GM08714 (cell line): Measurements from ENCODE around the gene MCIDAS.

ENCODE experiments used
- H3K4me3 ChIP-seq: fragments of 200-500 bp; sonication (Bioruptor generic); 2 replicates; pipeline ENCODE4 v1.5.1; 2014; ENCODE audit warnings: mild to moderate bottlenecking, low read length, inconsistent platforms
- ZNF274 ChIP-seq: IDR thresholded peaks from 2 replicates; pipeline ENCODE4 v1.6.1; 2012; ENCODE audit warnings: mild to moderate bottlenecking, low read depth, low read length

MCIDAS gene

GRCh38 chr5:55191165-55191564, 36.0 kb downstream of the MCIDAS start:
- no peak for TF ChIP-seq ZNF274
- H3K4me3 ChIP-seq: no peak overlapping the region

- H3K4me3 ChIP-seq: no peak overlapping the region
- no peak for TF ChIP-seq ZNF274
Observed at GRCh38 chr5:55188656-55189540, 38.2 kb downstream of the MCIDAS start.

GRCh38 chr5:55187370-55187769, 39.7 kb downstream of the MCIDAS start:
- H3K4me3 ChIP-seq: no peak overlapping the region
- no peak for TF ChIP-seq ZNF274

GRCh38 chr5:55180016-55180415, 47.1 kb downstream of the MCIDAS start:
- no peak for TF ChIP-seq ZNF274
- no peak overlapping the region for H3K4me3 ChIP-seq

GRCh38 chr5:55177078-55177477, 50.0 kb downstream of the MCIDAS start:
- TF ChIP-seq ZNF274: no peak
- no peak overlapping the region for H3K4me3 ChIP-seq

GRCh38 chr5:55176176-55176818, 50.8 kb downstream of the MCIDAS start:
- H3K4me3 ChIP-seq: no peak overlapping the region; the same call in 1 of the 2 replicates
- no peak for TF ChIP-seq ZNF274

GRCh38 chr5:55175781-55176175, 51.3 kb downstream of the MCIDAS start:
- TF ChIP-seq ZNF274: no peak
- no peak overlapping the region; the same call in 1 of the 2 replicates for H3K4me3 ChIP-seq

GRCh38 chr5:55173687-55174230, 53.4 kb downstream of the MCIDAS start:
- peak overlapping the region; percentile 55; the same call in 1 of the 2 replicates for H3K4me3 ChIP-seq
- no peak for TF ChIP-seq ZNF274

GRCh38 chr5:55172937-55173686, 54.0 kb downstream of the MCIDAS start, which contains the start of gene CDC20B:
CDC20B (minus strand) TSS chr5:55173177; CDS start chr5:55173000, 177 bp downstream.
- no peak for TF ChIP-seq ZNF274

GRCh38 chr5:55172051-55172899, 54.8 kb downstream of the MCIDAS start:
- TF ChIP-seq ZNF274: no peak
- H3K4me3 ChIP-seq: peak overlapping the region; percentile 57

More at GRCh38 chr5:55172937-55173686, 54.0 kb downstream of the MCIDAS start, which contains the start of gene CDC20B:
- H3K4me3 ChIP-seq: peak within 1 kb of the TSS; percentile 57

GRCh38 chr5:55171471-55171870, 55.6 kb downstream of the MCIDAS start:
- H3K4me3 ChIP-seq: no peak overlapping the region
- no peak for TF ChIP-seq ZNF274
